ENCODE measurements around the gene CDH12. TPM values are rescaled to one million over a fixed set of nuclear protein-coding genes. Genes with fewer than 3 reads are reported as not detected.

Gene CDH12
- total and polyA plus RNA-seq, 10 of the 15 experiments (the other 5 are each of a cell fraction or from before 2014, with no cell fraction given) = 0.03 to 0.16 TPM; not detected in 8

GRCh38 chr5:21834863-21835262, 1018.3 kb downstream of the CDH12 start:
- Histone ChIP-seq H3K4me3 (no peak overlapping the region), H3K9me3 (replicated peaks; ENCODE audit: control insufficient read depth, insufficient read depth, low read length) (no peaks in the 10 kb centered on the region), H3K4me1 (ENCODE audit: control insufficient read depth, insufficient read depth, low read length) (no peaks in the 10 kb centered on the region), H3K27ac (ENCODE audit: control insufficient read depth, insufficient read depth) (no peak overlapping the region), H3K36me3 (ENCODE audit: control insufficient read depth in 2 of 2, insufficient read depth in 2 of 2, low read length in 1 of 2) (no peaks in the 10 kb centered on the region), H3K27me3 (replicated peaks in 1 of 2; ENCODE audit: control insufficient read depth in 2 of 2, insufficient read depth in 2 of 2, low read length in 1 of 2) (no peaks in the 10 kb centered on the region), H3K79me2 (ENCODE audit: control insufficient read depth, insufficient read depth, low read length) (no peaks in the 10 kb centered on the region), H3K4me2 (ENCODE audit: control insufficient read depth, insufficient read depth) (no peak overlapping the region), H4K20me1 (ENCODE audit: control insufficient read depth, insufficient read depth) (no peaks in the 10 kb centered on the region), H3K9ac (ENCODE audit: control insufficient read depth, insufficient read depth, low read length) (no peak overlapping the region), H2AFZ (ENCODE audit: control insufficient read depth, low read depth, low read length) (no peak overlapping the region)
- intact Hi-C loops (cut with micrococcal nuclease; ENCODE audit: unreplicated experiment) = no loop called here
- TF ChIP-seq SRF (IDR thresholded peaks at IDR 0.05; ENCODE audit: low read depth in 2 of 2, low read length in 2 of 2) (no peak), MYC (IDR thresholded peaks at IDR 0.05; ENCODE audit: insufficient read depth, insufficient read length, insufficient replicate concordance, low read length, severe bottlenecking) (no peak), KDM1A (IDR thresholded peaks at IDR 0.05; ENCODE audit: borderline replicate concordance) (no peak), EP300 (IDR thresholded peaks at IDR 0.05; ENCODE audit: borderline replicate concordance in 1 of 2, control insufficient read depth in 1 of 2, low read depth in 2 of 2, low read length in 2 of 2) (no peak), ETV6 (conservative IDR thresholded peaks at IDR 0.05 in 1 of 2, IDR thresholded peaks at IDR 0.05 in 1 of 2; ENCODE audit: borderline replicate concordance in 1 of 2, low read depth in 1 of 2) (no peak), TCF12 (IDR thresholded peaks at IDR 0.05; ENCODE audit: low read depth, low read length) (no peak), SUPT20H (IDR thresholded peaks at IDR 0.05; ENCODE audit: borderline replicate concordance, control insufficient read depth, low read depth, low read length) (no peak), RB1 (IDR thresholded peaks at IDR 0.05; ENCODE audit: borderline replicate concordance) (no peak), SP1 (IDR thresholded peaks at IDR 0.05; ENCODE audit: low read depth, low read length) (no peak), IRF4 (IDR thresholded peaks at IDR 0.05; ENCODE audit: low read depth, low read length) (no peak), SMC3 (IDR thresholded peaks at IDR 0.05; ENCODE audit: borderline replicate concordance, low read length) (no peak), SPI1 (IDR thresholded peaks at IDR 0.05; ENCODE audit: borderline replicate concordance, insufficient read depth, low read depth, low read length) (no peak), RCOR1 (conservative IDR thresholded peaks at IDR 0.05; ENCODE audit: low read depth, low read length) (no peak), EGR1 (IDR thresholded peaks at IDR 0.05; ENCODE audit: borderline replicate concordance in 1 of 2, low read depth in 2 of 2, low read length in 2 of 2) (no peak), POLR2A (IDR thresholded peaks at IDR 0.05; ENCODE audit: low read depth, low read length) (no peak), ZNF384 (IDR thresholded peaks at IDR 0.05; ENCODE audit: borderline replicate concordance, low read depth, low read length) (no peak)
- FAIRE-seq (no peak), DNase-seq (ENCODE audit: low read depth, low spot score) (no peak), ATAC-seq (no peak)
- in situ Hi-C loops (cut with MboI) = no loop called here
- RAD21 ChIA-PET (ENCODE audit: unreplicated experiment) = no interaction called here
- CTCF ChIA-PET = interaction anchor here (1.0 kb wide), 1 partner anchor 23 kb away, joined by 4 read pairs; no protein-coding TSS in a partner anchor
- POLR2A ChIA-PET = no interaction called here
- no TSS peak for BruUV-seq (replicated peaks)
- SMC1A ChIA-PET (ENCODE audit: uncharacterized antibody, unreplicated experiment) = interaction anchor here (1.0 kb wide), 1 partner anchor 12 kb away, joined by 3 read pairs; no protein-coding TSS in a partner anchor

Data from GM12878 (cell line).